HG02852 (cell line): ENCODE measurements around the gene CEACAM18.

Experiments
- ATAC-seq: cut with Tn5 transposase; IDR thresholded peaks from one replicate; pipeline ENCODE4 v1.9.1; 2021; ENCODE audit warnings: mild to moderate bottlenecking, moderate library complexity; ENCODE audit not compliant: unreplicated experiment

CEACAM18 gene

GRCh38 chr19:51524666-51525264 is 46.4 kb downstream of the CEACAM18 start:
- no peak for ATAC-seq

DNA sequence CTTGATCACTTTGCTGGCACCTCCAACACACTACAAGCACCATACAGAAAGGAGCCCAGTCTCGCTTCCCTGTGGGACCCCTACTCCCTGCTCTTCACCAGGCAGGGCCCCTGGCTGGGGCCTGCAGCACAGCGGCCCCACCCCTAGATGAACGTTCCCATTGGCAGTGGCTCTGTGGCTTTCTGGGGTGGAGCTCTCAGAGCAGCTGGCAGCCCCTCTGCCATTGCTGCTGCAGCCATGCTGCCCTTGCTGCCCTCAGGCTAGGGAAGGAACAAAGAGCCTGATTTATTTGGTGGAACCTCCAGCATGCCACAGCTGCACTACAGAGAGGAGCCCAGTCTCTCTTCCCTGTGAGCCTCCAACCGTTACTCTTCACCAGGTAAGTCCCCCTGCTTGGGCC is 47.3 kb downstream of the CEACAM18 start:
- ATAC-seq = no peak

DNA sequence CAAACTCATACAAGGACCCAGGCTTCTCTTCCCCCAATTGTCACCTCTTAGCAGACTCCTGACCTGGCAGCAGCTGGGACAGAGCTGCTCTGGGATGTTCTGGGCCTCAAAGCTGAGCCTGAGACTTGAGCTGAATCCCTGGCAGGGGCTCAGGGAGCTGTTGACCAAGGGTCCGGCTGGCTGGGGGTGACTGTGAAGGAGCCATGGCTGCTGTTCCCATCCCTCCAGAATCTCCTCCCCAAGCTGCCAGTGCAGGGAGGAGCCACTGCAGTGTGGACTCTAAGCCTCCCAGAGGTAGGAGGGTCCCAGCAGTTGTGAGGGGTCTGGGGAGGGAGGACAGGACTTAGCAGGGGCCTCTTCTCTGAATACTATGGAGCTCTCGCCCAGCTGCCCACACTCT is 51.0 kb downstream of the CEACAM18 start:
- no peak for ATAC-seq

DNA sequence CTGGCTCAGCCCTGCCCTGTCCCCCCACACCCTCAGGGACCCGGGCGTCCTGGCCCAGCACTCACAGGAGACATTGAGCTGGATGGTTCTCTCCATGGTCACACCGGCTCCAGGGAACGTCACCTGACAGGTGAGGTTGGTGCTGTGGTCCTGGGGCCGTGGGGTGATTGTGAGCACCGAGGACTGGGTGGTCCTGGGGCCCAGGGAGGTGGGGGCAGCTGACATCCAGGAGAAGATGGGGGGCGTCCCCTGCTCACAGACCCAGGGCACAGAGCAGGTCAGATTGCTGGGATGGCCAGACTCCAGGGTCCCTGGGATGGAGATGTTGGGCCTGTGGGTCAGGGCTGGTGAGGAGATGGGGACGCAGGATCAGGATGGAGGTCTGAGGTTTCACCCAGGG is 52.3 kb downstream of the CEACAM18 start:
- no peak for ATAC-seq

- ATAC-seq = peak; percentile 71
These were observed 53.3 kb downstream of the CEACAM18 start, which contains the start of gene SIGLEC6 for GRCh38 chr19:51531349-51532315. Gene SIGLEC6 (minus strand): TSS chr19:51531670. CDS start chr19:51531648, 22 bp downstream.

DNA sequence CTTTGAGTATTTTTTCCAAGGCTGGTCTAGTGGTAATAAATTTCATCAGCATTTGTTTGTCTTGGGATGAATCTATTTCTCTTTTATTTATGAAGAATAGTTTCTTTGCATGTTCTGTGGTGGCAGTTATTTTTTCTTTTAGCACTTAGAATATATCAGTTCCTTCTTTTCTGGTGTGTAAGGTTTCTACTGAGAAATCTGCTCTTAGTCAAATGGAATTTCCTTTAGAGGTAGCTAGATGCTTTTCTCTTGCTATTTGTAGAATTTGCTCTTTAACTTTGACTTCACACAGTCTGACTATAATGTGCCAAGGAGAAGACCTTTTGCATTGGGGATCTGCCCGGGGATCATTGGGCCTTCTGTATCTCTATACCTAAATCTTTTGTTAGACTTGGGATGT is 57.2 kb downstream of the CEACAM18 start:
- ATAC-seq = no peak

DNA sequence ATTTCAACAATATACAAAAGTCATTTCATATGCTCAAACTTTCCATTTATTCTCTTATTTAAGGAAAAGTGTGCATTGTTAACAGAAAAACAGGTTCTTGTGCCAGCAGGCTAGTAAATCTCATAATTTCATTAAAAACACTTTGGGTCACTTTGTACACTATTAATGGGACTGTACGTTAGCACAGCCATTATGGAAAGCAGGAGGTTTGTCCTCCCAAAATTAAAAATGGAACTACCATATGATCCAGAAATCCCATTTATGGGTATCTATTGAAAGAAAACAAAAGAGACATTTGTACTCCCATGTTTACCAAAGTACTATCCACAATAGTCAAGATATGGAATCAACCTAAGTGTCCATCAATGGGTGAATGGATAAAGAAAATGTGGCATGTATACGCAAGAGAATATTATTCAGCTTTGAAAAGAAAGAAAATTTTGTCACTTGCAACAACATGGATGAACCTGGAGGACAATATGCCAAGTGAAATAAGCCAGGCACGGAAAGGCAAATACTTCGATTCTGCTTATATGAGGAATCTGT is 61.6 kb downstream of the CEACAM18 start:
- no peak for ATAC-seq
